Measurements from ENCODE around the gene ADGRB3. TPM values are rescaled to one million over a fixed set of nuclear protein-coding genes. Genes with fewer than 3 reads are reported as not detected.

Gene ADGRB3
- 1 to 10 TPM; 1.1 to 2.3 (median 1.2) TPM for total RNA-seq

GRCh38 chr6:68634726-68635411 lies at the start of gene ADGRB3:
TSS of gene ADGRB3 (plus strand) at chr6:68635282. CDS start at chr6:68638676, 3,394 bp downstream.
- no peaks in the 10 kb centered on the region for H3K9me3 ChIP-seq
- H3K4me1 ChIP-seq, result no peaks in the 10 kb centered on the region
- no peaks in the 10 kb centered on the region for H3K36me3 ChIP-seq
- intact Hi-C loops (cut with DNase I; ENCODE audit: low total_unique reads), result no loop called here
- peak; percentile 37 to 53 for DNase-seq (ENCODE audit: low spot score in 2 of 2)
- peaks cover 0 to 35% of the 10 kb centered on the region in 2 donors for H3K27me3 ChIP-seq
- H3K27ac ChIP-seq, result peak within 1 kb of the TSS; percentile 36 to 85
- no peak for TF ChIP-seq CTCF (IDR thresholded peaks at IDR 0.05)
- no peak for TF ChIP-seq POLR2AphosphoS5 (IDR thresholded peaks at IDR 0.05)
- no peak for TF ChIP-seq POLR2A (IDR thresholded peaks at IDR 0.05)
- peak within 1 kb of the TSS; percentile 62 to 79 (median 64) for H3K4me3 ChIP-seq

GRCh38 chr6:68593558-68593957 lies 41.5 kb upstream of the ADGRB3 start:
- H3K27me3 ChIP-seq, result no peaks in the 10 kb centered on the region
- H3K4me3 ChIP-seq, result no peak overlapping the region
- intact Hi-C loops (cut with DNase I; ENCODE audit: low total_unique reads), result no loop called here
- TF ChIP-seq POLR2A (IDR thresholded peaks at IDR 0.05) (no peak), POLR2AphosphoS5 (IDR thresholded peaks at IDR 0.05) (no peak), CTCF (IDR thresholded peaks at IDR 0.05) (no peak)
- no peak for DNase-seq (ENCODE audit: low spot score in 2 of 2)
- H3K4me1 ChIP-seq, result no peaks in the 10 kb centered on the region
- H3K9me3 ChIP-seq, result peaks cover 0 to 11% of the 10 kb centered on the region in 2 donors
- H3K27ac ChIP-seq, result no peak overlapping the region
- H3K36me3 ChIP-seq, result no peaks in the 10 kb centered on the region

- TF ChIP-seq POLR2AphosphoS5 (IDR thresholded peaks at IDR 0.05), result no peak
- no peak for TF ChIP-seq CTCF (IDR thresholded peaks at IDR 0.05)
- TF ChIP-seq POLR2A (IDR thresholded peaks at IDR 0.05), result no peak
- intact Hi-C loops (cut with DNase I; ENCODE audit: low total_unique reads), result no loop called here
- no peak overlapping the region for H3K4me3 ChIP-seq
Measured at GRCh38 chr6:68597642-68598041, 37.4 kb upstream of the ADGRB3 start.

GRCh38 chr6:68615938-68616337 lies 19.1 kb upstream of the ADGRB3 start:
- no peaks in the 10 kb centered on the region for H3K27me3 ChIP-seq
- intact Hi-C loops (cut with DNase I; ENCODE audit: low total_unique reads), result no loop called here

More at GRCh38 chr6:68597642-68598041, 37.4 kb upstream of the ADGRB3 start:
- Histone ChIP-seq H3K36me3 (no peaks in the 10 kb centered on the region), H3K27me3 (no peaks in the 10 kb centered on the region), H3K9me3 (peaks cover 0 to 8% of the 10 kb centered on the region in 2 donors), H3K4me1 (no peaks in the 10 kb centered on the region), H3K27ac (no peak overlapping the region)
- DNase-seq (ENCODE audit: low spot score in 2 of 2), result no peak

More at GRCh38 chr6:68615938-68616337, 19.1 kb upstream of the ADGRB3 start:
- no peaks in the 10 kb centered on the region for H3K9me3 ChIP-seq
- no peak for TF ChIP-seq POLR2A (IDR thresholded peaks at IDR 0.05)
- no peak for TF ChIP-seq POLR2AphosphoS5 (IDR thresholded peaks at IDR 0.05)
- no peak for TF ChIP-seq CTCF (IDR thresholded peaks at IDR 0.05)
- no peaks in the 10 kb centered on the region for H3K36me3 ChIP-seq
- no peak overlapping the region for H3K27ac ChIP-seq
- no peak overlapping the region for H3K4me3 ChIP-seq
- DNase-seq (ENCODE audit: low spot score in 2 of 2), result no peak
- no peaks in the 10 kb centered on the region for H3K4me1 ChIP-seq

Data from breast epithelium (tissue), 4 donors.